AG08396 (cell line): ENCODE results near the gene OR1F1.
"Not testable (repeated sequence)": the region's sequence is repeated elsewhere in the genome, so short reads cannot be mapped to it uniquely, and the experiment has no call there.

Source experiments
- DNase-seq: peaks from one replicate; pipeline ENCODE4 v3.0.0; 2012; ENCODE audit warnings: low spot score, mixed read lengths

The OR1F1 gene

DNA sequence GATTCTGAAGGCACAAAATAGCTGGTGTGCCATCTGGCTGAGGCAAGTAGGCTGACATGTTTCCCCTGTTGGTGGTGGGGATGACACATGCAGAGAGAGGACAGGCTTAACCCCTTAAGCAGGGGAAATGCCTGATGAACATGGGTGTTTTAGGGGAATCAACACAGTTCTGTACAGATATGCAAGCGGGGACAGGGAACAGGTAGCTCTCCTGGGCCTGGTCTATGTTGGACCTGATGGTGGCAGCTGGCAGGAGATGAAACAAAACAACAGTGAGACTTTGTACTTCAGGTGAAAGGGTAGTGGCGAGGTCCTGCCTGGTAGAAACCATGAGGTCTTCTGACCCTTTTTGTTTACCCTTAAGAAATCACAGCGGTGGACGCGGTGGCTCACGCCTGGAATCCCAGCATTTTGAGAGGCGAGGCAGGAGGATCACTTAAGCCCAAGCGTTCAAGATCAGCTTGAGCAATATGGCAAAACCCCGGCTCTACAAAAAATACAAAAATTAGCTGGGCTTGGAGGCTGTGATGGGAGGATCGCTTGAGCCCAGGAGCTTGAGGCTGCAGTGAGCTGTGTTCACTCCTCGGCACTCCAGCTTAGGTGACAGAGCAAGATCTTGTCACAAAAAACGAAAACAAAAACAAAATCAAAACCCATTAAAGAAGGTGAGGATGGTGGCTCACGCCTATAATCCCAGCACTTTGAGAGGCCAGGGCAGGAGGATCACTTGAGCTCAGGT lies 10.5 kb downstream of the OR1F1 start:
- no peak for DNase-seq

DNA sequence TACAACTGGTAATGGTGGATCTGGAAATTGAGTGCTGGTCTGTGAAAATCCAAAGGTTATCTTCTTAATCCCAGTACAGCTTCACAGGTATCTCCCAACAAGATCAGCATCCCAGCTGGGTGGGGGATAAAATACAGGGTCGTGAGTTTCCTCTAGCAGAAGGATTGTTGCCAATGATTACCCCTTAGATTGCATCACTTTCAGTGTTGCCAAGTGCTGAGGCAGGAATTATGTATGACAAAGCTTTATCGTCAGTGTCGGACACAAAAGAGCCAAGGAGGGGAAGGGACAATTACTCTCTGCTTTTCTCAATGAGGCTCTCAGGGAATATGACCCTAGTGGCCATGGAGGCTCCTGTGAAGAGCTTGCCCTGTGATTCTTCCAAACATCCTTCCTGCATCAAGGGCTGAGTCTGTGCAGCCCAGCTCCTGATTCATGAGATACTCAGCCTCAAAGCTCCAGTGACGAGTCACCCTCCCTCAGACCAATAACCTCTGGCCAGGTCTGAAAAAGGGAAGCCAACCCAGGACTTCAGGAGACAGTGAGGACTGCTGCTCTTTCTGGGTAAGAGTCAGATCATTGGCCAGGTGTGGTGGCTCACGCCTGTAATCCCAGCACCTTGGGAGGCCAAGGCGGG lies 15.0 kb downstream of the OR1F1 start:
- no peak for DNase-seq

DNA sequence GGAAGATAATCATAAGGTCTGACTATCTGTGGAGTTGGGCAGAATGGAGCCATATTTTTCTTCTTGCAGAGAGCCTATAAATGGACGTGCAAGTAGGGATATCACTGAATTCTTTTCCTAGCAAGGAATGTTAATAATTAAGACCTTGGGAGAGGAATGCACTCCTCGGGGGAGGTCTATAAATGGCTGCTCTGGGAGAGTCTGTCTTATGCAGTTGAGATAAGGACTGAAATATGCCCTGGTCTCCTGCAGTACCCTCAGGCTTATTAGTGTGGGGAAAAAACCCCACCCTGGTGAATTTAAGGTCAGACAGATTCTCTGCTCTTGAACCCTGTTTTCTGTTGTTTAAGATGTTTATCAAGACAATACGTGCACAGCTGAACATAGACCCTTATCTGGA lies 17.9 kb downstream of the OR1F1 start:
- not testable (repeated sequence) for DNase-seq

DNA sequence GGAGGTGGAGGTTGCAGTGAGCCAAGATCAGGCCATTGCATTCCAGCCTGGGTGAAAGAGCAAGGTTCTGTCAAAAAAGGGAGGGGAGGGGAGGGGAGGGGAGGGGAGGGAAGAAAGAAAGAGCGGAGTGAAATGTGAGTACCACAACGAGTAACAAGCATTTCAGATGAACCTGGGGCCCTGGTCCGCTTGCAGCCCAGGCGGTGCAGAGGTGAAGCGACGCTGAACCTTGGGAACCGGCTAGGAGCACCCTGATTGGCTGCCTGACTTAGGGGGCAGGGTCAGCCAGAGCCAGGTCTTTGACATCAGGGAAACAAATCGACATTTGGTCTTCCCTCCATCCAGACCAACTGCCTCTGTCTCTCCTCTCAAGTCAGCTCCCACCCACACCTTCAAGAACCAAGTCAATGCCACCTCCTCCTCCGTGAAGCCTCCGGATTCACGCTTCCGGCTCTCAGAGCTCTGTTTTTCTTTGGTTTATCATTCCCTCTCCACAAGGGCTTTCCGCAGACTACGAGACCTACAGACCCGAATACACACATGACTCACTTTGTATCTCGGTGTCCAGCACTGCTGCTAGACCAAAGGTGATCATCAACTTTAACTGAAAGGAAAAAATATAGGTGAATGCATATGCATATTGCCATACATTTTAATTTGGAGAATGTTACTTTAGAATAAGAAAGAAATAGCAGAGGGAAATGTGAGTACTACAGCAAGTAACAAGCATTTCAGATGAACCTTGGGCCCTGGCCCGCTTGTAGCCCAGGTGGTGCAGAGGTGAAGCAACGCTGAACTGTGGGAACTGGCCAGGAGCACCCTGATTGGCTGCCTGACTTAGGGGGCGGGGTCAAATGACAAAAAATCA lies 19.3 kb downstream of the OR1F1 start:
- no peak for DNase-seq

DNA sequence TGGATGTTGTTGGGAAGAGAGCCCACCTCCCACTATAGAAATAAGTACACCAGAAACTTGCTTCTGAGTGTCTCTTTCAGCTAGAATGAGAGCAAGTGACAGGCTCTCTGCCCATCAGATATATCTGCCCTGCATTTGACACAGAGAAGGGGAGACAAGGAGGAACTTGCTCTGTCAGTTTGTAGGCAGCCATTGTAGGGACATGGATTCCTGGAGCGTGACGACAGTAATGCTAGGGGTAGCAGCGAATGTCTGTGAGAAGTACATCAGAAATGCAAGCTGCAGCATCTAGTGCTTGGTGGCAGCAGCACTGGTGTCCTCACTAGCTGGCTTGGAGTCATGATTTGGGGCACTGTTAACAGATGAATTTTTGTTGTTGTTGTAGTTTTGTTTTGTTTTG lies 24.0 kb downstream of the OR1F1 start:
- no peak for DNase-seq

DNA sequence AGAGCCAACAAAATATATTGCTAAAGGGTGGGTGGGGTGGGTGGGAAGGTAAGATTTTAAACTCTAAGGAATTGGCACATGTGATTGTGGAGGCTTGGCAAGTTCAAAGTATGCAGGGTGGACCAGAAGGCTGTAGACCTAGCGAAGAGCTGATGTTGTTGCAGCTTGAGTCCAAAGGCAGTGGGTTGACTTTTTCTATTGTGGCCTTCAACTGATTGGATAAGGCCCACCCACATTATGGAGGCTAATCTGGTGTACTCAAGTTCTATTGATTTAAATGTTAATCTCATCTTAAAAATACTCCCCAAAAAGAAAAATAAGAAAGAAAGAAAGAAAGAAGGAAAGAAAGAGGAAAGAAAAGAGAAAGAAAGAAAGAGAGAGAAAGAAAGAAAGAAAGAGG lies 24.6 kb downstream of the OR1F1 start:
- DNase-seq: no peak

DNA sequence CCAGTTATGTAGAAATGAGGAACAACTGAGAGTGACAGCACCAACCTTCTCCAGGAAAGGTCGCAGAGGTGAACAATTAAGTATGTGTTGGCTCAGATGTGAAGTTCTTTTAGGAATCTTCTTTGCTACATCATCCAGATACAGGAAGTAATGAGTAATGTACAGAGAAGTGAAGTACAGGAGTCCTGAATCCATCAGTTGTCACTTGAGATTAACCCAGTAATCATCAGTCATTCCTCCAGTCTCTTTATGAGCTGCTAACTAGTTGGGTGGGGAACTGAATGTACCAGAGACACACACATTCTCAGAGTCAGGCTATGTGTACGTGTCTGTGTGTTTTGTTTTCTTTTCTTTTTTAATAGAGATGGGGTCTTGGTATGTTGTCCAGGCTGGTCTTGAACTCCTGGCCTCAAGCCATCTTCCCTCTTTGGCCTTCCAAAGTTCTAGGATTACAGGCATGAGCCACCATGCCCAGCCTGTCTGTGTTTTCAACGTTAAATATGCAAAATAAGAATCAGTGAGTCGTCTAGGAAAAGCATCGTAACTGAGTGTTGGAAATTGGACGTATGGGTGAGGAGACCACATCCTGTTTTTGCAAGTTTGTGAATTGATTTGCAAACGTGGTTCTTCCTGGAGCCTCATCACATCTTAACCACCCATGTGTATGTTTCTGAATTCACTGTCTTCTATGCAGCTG lies 27.0 kb downstream of the OR1F1 start:
- no peak for DNase-seq

DNA sequence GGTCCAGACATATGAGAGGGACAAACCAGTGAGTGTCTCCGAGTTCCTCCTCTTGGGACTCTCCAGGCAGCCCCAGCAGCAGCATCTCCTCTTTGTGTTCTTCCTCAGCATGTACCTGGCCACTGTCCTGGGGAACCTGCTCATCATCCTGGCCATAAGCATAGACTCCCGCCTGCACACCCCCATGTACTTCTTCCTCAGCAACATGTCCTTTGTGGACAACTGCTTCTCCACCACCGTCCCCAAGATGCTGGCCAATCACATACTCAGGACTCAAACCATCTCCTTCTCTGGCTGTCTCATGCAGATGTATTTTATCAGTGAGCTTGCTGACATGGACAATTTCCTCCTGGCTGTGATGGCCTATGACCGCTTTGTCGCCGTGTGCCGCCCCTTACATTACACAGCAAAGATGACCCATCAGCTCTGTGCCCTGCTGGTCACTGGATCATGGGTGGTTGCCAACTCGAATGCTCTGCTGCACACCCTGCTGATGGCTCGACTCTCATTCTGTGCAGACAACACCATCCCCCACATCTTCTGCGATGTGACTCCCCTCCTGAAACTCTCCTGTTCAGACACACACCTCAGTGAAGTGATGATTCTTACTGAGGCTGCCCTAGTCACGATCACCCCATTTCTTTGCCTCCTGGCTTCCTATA lies 27.7 kb downstream of the OR1F1 start:
- no peak for DNase-seq

DNA sequence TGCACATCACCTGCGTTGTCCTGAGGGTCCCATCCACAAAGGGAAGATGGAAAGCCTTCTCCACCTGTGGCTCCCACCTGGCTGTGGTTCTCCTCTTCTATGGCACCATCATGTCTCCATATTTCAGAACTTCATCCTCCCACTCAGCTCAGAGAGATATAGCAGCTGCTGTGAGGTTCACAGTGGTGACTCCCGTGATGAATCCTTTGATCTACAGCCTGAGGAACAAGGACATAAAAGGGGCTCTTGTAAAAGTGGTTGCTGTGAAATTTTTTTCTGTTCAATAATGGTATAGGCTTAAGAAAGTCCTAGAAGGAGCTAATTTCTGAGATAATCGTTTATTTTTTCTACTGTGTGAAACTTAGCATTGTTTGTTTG lies 28.2 kb downstream of the OR1F1 start:
- no peak for DNase-seq

DNA sequence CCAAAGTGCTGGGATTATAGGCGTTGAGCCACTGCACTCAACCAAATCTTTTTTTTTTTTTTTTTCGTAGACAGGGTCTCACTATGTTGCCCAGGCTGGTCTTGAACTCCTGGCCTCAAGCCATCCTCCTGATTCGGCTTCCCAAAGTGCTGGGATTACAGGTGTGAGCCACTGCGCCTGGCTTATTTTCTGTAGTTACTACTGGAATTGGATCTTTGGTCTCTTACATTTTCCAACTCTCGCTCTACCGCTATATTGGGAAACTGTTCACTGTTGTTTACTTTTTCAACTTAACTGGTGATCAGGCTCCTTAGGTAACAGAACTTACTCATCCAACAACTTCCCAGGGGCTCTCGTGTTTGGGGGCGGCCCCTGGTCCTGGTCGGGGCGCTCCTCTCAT lies 32.8 kb downstream of the OR1F1 start:
- DNase-seq: no peak

DNA sequence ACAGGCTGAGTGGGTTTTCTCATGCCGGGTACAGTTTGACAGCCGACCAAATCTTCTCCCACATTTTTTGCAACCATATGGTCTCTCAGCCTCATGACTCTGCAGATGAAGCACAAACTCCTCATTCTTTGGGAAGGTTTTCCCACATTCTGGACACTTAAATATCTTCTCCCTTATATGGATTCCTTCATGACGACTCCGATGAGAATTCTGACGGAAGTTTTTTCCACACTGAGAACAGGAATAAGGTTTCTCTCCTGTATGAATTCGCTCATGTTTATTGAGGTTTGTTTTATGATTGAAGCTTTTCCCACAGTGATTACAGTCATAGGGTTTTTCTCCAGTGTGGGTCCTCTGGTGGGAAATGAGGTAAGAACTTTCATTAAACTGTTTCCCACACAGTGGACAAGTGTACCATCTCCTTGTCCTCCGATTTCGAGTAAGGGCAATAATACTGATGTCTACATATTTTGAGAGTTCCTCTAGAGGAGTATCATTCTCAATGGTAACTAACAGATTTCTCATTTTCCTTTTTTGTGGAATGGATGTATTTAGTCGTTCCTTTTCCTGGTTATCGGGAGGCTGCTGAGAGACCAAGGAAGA lies 36.0 kb downstream of the OR1F1 start:
- DNase-seq: no peak

DNA sequence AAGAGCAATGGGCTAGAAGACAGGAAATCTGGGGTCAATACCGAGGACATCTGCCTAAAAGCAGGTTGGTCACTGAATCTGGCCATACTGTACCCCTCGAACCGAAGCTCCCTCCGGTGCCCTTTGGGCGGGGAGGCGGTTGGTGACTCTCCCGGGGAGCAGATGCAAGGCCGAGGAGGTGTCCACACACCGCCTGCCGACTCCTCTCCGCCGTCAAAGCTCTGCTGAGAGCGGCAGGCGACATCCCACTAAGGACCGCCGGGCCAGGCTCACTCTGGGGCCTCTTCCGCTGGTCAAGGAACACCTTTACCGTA lies 46.5 kb downstream of the OR1F1 start:
- DNase-seq: no peak

DNA sequence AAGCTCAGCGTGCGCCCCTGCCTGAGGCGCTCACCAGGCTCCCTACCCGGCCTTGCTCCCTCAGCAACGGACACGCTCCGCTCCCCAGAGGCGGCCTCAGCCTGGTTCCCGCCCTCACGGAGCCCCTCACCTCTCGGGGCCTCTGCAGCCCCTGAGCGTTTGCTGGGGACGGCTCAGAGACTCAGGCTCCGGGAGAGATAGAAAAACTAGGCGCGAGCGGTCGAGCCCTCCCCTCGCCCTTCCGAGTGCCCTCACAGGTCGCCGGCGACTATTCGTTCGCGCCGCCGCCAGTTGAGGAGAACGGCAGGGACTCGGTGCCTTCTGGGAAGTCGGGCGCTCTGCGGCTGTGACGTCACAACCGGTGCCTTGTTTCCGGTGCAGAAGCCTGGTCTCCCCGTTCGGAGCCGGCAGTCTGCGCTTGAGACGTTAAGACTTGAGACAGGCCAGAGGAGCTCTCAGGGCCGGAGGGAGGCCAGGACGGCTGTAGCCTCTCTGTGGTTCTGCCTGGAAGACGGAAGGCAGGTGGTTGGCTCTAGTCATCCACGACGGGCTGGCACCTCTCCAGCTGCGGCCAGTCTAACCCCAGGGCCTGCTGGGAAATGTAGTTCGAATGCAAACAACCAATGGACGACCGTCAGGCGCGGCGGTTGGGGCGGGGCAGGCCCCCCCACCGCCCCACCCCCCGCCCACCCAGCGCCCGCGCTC lies 47.0 kb downstream of the OR1F1 start, which contains the start of gene ZNF200:
TSS of gene ZNF200 (minus strand) at position 302 of the 705 bp plus-strand sequence. CDS start 1,403 bp downstream, outside the sequence.
- peak; percentile 96 for DNase-seq

DNA sequence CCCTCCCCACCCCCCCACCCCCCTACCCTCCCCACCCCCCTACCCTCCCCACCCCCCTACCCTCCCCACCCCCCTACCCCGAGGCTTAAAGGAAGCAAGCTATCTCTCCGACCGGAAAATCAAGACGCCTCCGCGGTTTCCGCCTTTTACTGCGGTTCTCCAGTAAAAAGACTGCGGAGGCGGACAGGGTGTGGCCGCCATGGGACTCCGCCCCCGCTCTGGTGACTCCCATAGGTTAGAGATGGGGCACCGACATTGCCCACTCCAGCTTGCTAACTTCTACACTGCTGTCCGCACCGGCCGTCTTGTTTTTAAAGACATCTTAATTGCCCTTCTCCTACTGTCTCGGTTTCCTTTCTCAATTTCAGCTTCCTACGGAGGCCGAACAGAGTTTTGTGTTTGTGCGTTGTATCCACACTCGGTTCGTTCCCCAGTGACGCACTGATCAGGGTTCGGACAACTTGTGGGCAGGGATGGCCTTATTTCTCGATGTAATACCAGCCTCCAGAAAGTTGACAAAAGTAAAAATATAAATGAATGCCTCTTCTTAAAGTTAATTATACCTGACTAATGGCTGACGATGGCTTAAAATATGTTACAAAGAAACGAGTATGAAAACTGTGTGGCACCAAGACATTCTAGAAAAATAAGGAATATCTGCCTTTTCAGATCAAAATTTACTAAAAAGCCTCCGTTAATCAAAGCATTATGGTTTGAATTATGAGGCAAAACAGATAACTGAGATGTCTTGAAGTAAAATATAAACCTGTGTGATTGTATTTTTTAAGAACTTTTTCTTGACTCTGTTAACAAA lies 48.1 kb downstream of the OR1F1 start:
- no peak for DNase-seq

DNA sequence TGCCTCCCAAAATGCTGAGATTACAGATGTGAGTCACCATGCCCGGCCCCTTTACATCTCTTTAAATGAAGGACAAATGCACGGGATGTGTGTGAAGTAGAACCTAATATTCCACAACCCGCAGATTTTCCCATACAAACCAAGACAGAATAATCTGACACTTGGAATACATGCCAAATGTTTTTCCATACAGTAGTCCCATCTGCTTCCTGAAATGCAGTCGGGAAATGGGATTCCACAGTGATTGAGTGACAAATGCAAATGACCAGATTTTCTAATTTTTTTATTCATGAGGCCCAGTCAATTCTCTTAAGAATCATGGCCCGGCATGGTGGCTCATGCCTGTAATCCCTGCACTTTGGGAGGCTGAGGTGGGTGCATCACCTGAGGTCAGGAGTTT lies 53.8 kb downstream of the OR1F1 start:
- DNase-seq: no peak

DNA sequence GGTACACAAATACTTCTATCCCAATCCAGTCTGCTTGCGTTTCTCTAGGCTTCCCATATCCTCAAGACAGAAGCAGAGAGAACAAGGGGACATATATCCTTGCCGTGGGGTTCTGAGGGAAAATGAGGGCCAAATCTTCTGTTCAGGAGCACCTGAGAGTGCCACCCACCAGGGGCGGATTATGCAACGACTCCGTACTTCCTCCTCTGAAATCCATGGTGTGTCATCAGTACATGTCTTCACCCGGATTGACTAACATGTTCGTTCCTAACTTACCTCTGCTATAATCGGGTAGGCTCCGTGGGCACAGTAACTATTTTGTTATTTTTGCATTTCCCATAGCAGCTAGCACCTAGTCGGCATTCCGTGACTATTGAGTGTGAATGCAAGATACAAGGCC lies 54.7 kb downstream of the OR1F1 start:
- DNase-seq: no peak

DNA sequence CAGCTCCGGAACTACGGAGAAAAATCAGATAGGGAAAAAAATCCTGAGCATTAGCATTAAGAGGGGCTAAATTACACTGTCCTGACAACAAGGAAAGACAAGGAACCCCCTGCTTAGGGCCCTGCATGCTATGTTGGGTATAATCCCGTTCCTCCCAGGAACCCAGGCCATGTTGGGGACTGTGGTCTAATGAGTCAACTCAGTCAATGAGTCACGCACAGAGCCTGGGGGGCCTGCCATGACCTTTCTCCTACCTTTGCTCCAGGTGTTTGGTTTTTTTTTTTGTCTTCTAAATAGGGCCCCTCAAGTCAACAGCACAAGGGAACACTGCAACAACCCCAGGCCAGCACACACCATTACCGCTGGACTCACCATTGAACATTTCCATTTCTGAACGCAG lies 55.9 kb downstream of the OR1F1 start:
- DNase-seq: no peak

DNA sequence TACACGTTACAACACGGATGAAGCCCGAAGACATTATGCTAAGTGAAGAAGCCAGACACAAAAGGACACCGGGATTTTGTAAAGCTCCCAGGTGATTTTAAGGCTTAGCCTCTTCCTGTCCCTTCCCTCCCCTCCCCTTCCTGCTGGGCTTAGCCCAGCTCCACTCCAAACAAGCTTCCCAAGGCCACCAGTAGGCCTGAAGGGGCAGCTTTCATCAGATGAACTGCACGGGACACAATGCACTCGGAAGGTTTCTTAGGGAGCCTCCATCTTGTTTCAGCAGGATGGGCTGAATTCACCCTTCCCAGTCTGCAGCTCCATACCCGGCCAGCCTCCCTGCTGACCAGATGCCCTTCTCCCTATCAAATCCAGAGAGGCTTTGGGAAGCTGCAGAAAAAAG lies 58.0 kb downstream of the OR1F1 start:
- no peak for DNase-seq

DNA sequence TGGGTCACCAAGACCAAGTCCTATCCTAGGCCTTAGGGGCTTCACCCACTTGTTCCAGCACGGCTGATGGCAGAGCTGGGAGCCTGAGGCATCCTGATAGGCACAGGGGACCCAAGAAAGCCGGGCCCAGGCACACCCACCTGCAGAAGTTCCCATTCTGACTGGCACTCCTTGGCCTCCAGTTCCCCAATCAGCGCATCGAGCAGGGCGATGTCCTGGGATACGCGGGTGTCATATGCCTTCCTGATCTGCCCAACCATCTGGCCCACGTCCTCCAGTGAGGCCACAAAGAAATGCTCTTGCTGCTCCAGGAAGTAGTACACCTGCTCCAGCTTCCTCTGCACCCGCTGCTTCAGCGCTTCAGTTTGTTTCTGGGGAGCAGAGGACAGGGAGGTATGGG lies 58.9 kb downstream of the OR1F1 start:
- no peak for DNase-seq

DNA sequence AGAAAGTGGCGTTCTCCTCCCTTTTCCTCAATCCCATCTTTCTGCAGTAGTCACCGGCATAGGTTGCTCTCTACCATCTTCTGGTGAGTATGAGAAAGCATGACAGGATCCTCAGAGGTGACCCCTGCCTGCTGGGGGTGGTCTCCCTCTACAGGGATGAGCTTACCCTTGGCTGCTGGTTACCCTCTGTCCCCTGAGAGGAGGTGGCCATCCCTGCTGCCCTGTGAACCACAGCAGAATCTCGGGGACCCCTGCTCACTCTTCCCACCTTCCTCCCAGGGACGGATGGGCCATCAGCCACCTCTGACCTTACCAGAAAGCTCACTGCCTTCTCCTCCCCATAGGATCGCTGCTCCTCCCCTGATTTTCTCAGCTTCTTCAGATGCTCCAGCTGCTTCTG lies 60.6 kb downstream of the OR1F1 start:
- DNase-seq: no peak
